Measurements from ENCODE around the gene TPM1. TPM values are rescaled to one million over a fixed set of nuclear protein-coding genes. Genes with fewer than 3 reads are reported as not detected.

Gene TPM1
- total and polyA plus RNA-seq, 2 of the 4 experiments (the other 2 are of a cell fraction) = 661 to 1,623 TPM

- ATAC-seq (ENCODE audit: low read depth) (no peak), DNase-seq (no peak)
- Histone ChIP-seq H3K4ac (ENCODE audit: low read depth, low read length) (0 out of 2 replicates have a peak overlapping the region, but pooled peaks have one; percentile 13), H3K23ac (ENCODE audit: low read depth, low read length) (no peak overlapping the region), H2BK5ac (ENCODE audit: low read depth, low read length, poor library complexity, severe bottlenecking) (peak overlapping the region; percentile 9), H3K14ac (replicated peaks; ENCODE audit: low read depth, low read length) (0 out of 2 replicates have a peak overlapping the region, but pooled peaks have one; percentile 40), H3K36me3 (ENCODE audit: control insufficient read depth, insufficient read depth, low read length) (peaks cover 65% of the 10 kb centered on the region), H3K9me1 (ENCODE audit: insufficient read depth, low read length) (peaks cover 24% of the 10 kb centered on the region), H4K91ac (ENCODE audit: insufficient read depth, low read depth, low read length) (no peak overlapping the region), H3K4me3 (ENCODE audit: insufficient read depth, low read depth, low read length) (no peak overlapping the region), H4K20me1 (ENCODE audit: insufficient read depth, low read length) (peaks cover 72% of the 10 kb centered on the region), H2AK5ac (ENCODE audit: low read depth, low read length) (no peak overlapping the region; the same call in 1 of the 2 replicates), H3K9me3 (ENCODE audit: control insufficient read depth, insufficient read depth, low read length) (no peaks in the 10 kb centered on the region), H3K18ac (ENCODE audit: low read depth, low read length) (no peak overlapping the region), H2AFZ (replicated peaks; ENCODE audit: low read length, poor library complexity) (no peak overlapping the region), H4K8ac (ENCODE audit: low read depth in 2 of 2, low read length in 2 of 2) (peak overlapping the region in 1 of 2 experiments; percentile 33; a peak in 1 of 4 replicates), H3K4me1 (ENCODE audit: control insufficient read depth, insufficient read depth, low read length) (peaks cover 10% of the 10 kb centered on the region; the same call in 1 of the 2 replicates), H2AK9ac (replicated peaks; ENCODE audit: low read depth, low read length, poor library complexity) (peak overlapping the region; percentile 10), H3K27ac (ENCODE audit: insufficient read depth, low read length) (no peak overlapping the region), H3K79me1 (ENCODE audit: low read depth in 1 of 2, low read length in 2 of 2) (peaks cover 22 to 57% of the 10 kb centered on the region in 2 experiments), H3K4me2 (ENCODE audit: low read depth, low read length) (no peak overlapping the region), H2BK120ac (ENCODE audit: low read depth, low read length) (no peak overlapping the region), H4K5ac (ENCODE audit: low read depth, low read length) (no peak overlapping the region), H3K27me3 (ENCODE audit: control insufficient read depth, insufficient read depth, low read length) (no peaks in the 10 kb centered on the region), H3K56ac (ENCODE audit: extremely low read depth, insufficient read depth, low read length) (no peak overlapping the region), H2BK20ac (ENCODE audit: low read depth, low read length) (no peak overlapping the region), H2BK15ac (ENCODE audit: low read depth, low read length) (no peak overlapping the region), H3K9ac (ENCODE audit: low read depth, low read length) (no peak overlapping the region)
- ChIA-PET POLR2A (ENCODE audit: unreplicated experiment) (no interaction called here), CTCF (no interaction called here)
- no TSS peak for BruUV-seq (replicated peaks)
- intact Hi-C loops (cut with micrococcal nuclease) (no loop called here), dilution Hi-C loops (cut with HindIII; ENCODE audit: low sequenced_read_pairs, unreplicated experiment) (no loop called here), in situ Hi-C loops (cut with MboI; ENCODE audit: low sequenced_read_pairs) (no loop called here)
- TF ChIP-seq POLR2A (IDR thresholded peaks at IDR 0.05; ENCODE audit: low read depth, low read length) (peak; percentile 58; the same call in 1 of the 2 replicates), USF2 (IDR thresholded peaks at IDR 0.05; ENCODE audit: low read depth, low read length) (no peak)
- WGBS, 2 experiments (ENCODE audit: extremely low coverage in 2 of 2, insufficient read length in 1 of 2) = 93% methylated on average over 4 of the region's 13 CpGs; no CpG with 5 or more reads in 1 of the 2 experiments
These were observed 25.6 kb downstream of the TPM1 start for GRCh38 chr15:63067976-63068743.
